ENCODE results near the gene SCRN1.

GRCh38 chr7:29957521-29958310, 31.9 kb downstream of the SCRN1 start:
- TF ChIP-seq CTCF (IDR thresholded peaks at IDR 0.05), result no peak
- no peak for TF ChIP-seq POLR2A (IDR thresholded peaks at IDR 0.05)

All from thyroid gland (tissue), 4 donors.